ENCODE data around the gene ERMARD.

- no peak for TF ChIP-seq CTCF (IDR thresholded peaks at IDR 0.05; ENCODE audit: low read length)
- no peak for TF ChIP-seq EZH2phosphoT487 (IDR thresholded peaks at IDR 0.05; ENCODE audit: low read length)
- TF ChIP-seq EZH2 (optimal IDR thresholded peaks at IDR 0.05; ENCODE audit: low read depth, low read length) = no peak
Observed at GRCh38 chr6:169763881-169764280, 12.5 kb downstream of the ERMARD start.

All from MM.1S (cell line).